ENCODE data around the gene ARSG. TPM values are rescaled to one million over a fixed set of nuclear protein-coding genes. Genes with fewer than 3 reads are reported as not detected.

ARSG gene
- total and polyA plus RNA-seq, 9 of the 15 experiments (the other 6 are each of a cell fraction or from before 2014, with no cell fraction given) = 1.0 to 5.6 (median 1.8) TPM

DNA sequence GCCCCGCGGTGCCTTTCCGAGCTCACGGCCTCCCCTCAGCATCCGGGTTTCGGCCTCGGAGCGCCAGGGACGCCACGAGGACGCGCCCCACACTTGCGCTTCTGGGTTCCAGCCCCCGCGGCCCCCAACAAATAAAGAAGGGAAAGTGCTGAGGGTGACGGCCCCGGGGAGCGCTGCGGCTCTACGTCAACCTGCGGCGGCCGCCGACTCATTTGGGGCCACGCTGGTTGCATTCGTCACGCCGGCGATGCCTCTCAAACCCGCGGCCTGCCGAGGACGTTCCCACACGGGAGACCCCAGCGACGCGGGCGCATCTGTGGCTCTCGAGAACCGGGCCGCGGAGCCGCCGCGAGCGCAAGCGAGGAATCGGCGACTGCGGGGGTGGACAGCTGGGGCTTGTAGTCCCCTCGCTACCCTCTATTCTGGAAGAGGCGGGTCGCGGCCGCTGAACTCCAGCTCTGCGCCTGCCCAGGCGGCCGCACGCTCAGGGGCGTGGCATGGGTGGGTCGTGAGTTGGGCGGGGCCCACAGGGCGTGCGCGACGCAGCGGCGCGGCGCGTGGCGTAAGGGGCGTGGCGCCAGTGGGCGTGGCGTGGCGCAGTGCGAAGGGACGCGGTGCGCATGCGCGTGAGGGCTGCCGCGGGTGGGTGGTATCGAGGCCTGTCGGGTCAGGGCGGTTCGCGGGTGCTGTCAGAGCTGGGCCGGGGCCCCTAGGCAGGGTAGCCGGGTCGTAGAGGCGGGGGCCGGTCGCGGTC lies 43.7 kb upstream of the ARSG start, which contains the start of gene AMZ2 (continued):
- TF ChIP-seq TRIM25 (IDR thresholded peaks at IDR 0.05; ENCODE audit: borderline replicate concordance) (no peak), HDAC2 (IDR thresholded peaks at IDR 0.05) (no peak), ZSCAN32 (CRISPR knock-in tag; IDR thresholded peaks at IDR 0.05) (no peak), ZNF354B (CRISPR knock-in tag; IDR thresholded peaks at IDR 0.05) (no peak), MEIS2 (IDR thresholded peaks at IDR 0.05; ENCODE audit: partially characterized antibody) (peak; percentile 94), STAT5B (CRISPR knock-in tag; IDR thresholded peaks at IDR 0.05) (no peak), TRIM28 (IDR thresholded peaks at IDR 0.05) (no peak), MCM7 (IDR thresholded peaks at IDR 0.05) (no peak), ARHGAP35 (IDR thresholded peaks at IDR 0.05; ENCODE audit: partially characterized antibody) (no peak), ZNF707 (CRISPR knock-in tag; conservative IDR thresholded peaks at IDR 0.05) (no peak), TEAD1 (CRISPR knock-in tag; IDR thresholded peaks at IDR 0.05) (peak in 1 of 2 experiments; percentile 75; a peak in 2 of 4 replicates), ZNF431 (CRISPR knock-in tag; IDR thresholded peaks at IDR 0.05) (peak; percentile 64; the same call in 1 of the 2 replicates), DIDO1 (tag; IDR thresholded peaks at IDR 0.05; ENCODE audit: low read depth) (no peak), CHCHD3 (CRISPR knock-in tag; IDR thresholded peaks at IDR 0.05) (no peak), ZNF347 (CRISPR knock-in tag; IDR thresholded peaks at IDR 0.05; ENCODE audit: low read depth) (no peak), TGIF2 (CRISPR knock-in tag; IDR thresholded peaks at IDR 0.05) (no peak), CTBP1 (IDR thresholded peaks at IDR 0.05; ENCODE audit: borderline replicate concordance) (peak; percentile 89)
- TF ChIP-seq, protein P1, sequence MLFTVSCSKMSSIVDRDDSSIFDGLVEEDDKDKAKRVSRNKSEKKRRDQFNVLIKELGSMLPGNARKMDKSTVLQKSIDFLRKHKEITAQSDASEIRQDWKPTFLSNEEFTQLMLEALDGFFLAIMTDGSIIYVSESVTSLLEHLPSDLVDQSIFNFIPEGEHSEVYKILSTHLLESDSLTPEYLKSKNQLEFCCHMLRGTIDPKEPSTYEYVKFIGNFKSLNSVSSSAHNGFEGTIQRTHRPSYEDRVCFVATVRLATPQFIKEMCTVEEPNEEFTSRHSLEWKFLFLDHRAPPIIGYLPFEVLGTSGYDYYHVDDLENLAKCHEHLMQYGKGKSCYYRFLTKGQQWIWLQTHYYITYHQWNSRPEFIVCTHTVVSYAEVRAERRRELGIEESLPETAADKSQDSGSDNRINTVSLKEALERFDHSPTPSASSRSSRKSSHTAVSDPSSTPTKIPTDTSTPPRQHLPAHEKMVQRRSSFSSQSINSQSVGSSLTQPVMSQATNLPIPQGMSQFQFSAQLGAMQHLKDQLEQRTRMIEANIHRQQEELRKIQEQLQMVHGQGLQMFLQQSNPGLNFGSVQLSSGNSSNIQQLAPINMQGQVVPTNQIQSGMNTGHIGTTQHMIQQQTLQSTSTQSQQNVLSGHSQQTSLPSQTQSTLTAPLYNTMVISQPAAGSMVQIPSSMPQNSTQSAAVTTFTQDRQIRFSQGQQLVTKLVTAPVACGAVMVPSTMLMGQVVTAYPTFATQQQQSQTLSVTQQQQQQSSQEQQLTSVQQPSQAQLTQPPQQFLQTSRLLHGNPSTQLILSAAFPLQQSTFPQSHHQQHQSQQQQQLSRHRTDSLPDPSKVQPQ (CRISPR knock-in tag; IDR thresholded peaks at IDR 0.05; ENCODE audit: borderline replicate concordance) = no peak
- TF ChIP-seq, protein P2, sequence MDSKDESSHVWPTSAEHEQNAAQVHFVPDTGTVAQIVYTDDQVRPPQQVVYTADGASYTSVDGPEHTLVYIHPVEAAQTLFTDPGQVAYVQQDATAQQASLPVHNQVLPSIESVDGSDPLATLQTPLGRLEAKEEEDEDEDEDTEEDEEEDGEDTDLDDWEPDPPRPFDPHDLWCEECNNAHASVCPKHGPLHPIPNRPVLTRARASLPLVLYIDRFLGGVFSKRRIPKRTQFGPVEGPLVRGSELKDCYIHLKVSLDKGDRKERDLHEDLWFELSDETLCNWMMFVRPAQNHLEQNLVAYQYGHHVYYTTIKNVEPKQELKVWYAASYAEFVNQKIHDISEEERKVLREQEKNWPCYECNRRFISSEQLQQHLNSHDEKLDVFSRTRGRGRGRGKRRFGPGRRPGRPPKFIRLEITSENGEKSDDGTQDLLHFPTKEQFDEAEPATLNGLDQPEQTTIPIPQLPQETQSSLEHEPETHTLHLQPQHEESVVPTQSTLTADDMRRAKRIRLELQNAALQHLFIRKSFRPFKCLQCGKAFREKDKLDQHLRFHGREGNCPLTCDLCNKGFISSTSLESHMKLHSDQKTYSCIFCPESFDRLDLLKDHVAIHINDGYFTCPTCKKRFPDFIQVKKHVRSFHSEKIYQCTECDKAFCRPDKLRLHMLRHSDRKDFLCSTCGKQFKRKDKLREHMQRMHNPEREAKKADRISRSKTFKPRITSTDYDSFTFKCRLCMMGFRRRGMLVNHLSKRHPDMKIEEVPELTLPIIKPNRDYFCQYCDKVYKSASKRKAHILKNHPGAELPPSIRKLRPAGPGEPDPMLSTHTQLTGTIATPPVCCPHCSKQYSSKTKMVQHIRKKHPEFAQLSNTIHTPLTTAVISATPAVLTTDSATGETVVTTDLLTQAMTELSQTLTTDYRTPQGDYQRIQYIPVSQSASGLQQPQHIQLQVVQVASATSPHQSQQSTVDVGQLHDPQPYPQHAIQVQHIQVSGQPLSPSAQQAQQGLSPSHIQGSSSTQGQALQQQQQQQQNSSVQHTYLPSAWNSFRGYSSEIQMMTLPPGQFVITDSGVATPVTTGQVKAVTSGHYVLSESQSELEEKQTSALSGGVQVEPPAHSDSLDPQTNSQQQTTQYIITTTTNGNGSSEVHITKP (IDR thresholded peaks at IDR 0.05; ENCODE audit: partially characterized antibody) = no peak
- TF ChIP-seq, protein P3, sequence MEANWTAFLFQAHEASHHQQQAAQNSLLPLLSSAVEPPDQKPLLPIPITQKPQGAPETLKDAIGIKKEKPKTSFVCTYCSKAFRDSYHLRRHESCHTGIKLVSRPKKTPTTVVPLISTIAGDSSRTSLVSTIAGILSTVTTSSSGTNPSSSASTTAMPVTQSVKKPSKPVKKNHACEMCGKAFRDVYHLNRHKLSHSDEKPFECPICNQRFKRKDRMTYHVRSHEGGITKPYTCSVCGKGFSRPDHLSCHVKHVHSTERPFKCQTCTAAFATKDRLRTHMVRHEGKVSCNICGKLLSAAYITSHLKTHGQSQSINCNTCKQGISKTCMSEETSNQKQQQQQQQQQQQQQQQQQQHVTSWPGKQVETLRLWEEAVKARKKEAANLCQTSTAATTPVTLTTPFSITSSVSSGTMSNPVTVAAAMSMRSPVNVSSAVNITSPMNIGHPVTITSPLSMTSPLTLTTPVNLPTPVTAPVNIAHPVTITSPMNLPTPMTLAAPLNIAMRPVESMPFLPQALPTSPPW (CRISPR knock-in tag; IDR thresholded peaks at IDR 0.05) = peak; percentile 59; the same call in 1 of the 2 replicates
